ENCODE results near the gene TNRC18.
A peak's percentile ranks its signal among the peaks of the same experiment; 100 is the strongest.

Gene TNRC18

GRCh38 chr7:5403442-5403841, 20.2 kb downstream of the TNRC18 start:
- DNase-seq, result no peak

- no peak for DNase-seq
These were observed 25.9 kb downstream of the TNRC18 start for GRCh38 chr7:5397736-5398135.

GRCh38 chr7:5396999-5397663, 26.5 kb downstream of the TNRC18 start:
- peak; percentile 92 for DNase-seq

GRCh38 chr7:5396542-5396941, 27.1 kb downstream of the TNRC18 start:
- peak; percentile 75 for DNase-seq

- no peak for DNase-seq
These were observed 28.4 kb downstream of the TNRC18 start for GRCh38 chr7:5395246-5395645.

GRCh38 chr7:5394264-5395105, 29.1 kb downstream of the TNRC18 start:
- DNase-seq, result no peak

- no peak for DNase-seq
These were observed 29.9 kb downstream of the TNRC18 start for GRCh38 chr7:5393748-5394147.

GRCh38 chr7:5393328-5393727, 30.3 kb downstream of the TNRC18 start:
- no peak for DNase-seq

- DNase-seq, result no peak
These were observed 32.7 kb downstream of the TNRC18 start for GRCh38 chr7:5390918-5391317.

- no peak for DNase-seq
These were observed 34.7 kb downstream of the TNRC18 start for GRCh38 chr7:5388905-5389433.

GRCh38 chr7:5388273-5388901, 35.2 kb downstream of the TNRC18 start:
- DNase-seq, result no peak

GRCh38 chr7:5387711-5388245, 35.9 kb downstream of the TNRC18 start:
- DNase-seq, result no peak

- DNase-seq, result no peak
These were observed 39.0 kb downstream of the TNRC18 start for GRCh38 chr7:5384618-5385017.

GRCh38 chr7:5383314-5384098, 40.1 kb downstream of the TNRC18 start:
- DNase-seq, result no peak

GRCh38 chr7:5382281-5382892, 41.2 kb downstream of the TNRC18 start:
- DNase-seq, result no peak

- no peak for DNase-seq
These were observed 42.4 kb downstream of the TNRC18 start for GRCh38 chr7:5381071-5381772.

GRCh38 chr7:5380350-5381070, 43.1 kb downstream of the TNRC18 start:
- no peak for DNase-seq

GRCh38 chr7:5379546-5379945, 44.1 kb downstream of the TNRC18 start:
- no peak for DNase-seq

GRCh38 chr7:5377816-5378215, 45.8 kb downstream of the TNRC18 start:
- DNase-seq, result no peak

GRCh38 chr7:5377279-5377678, 46.4 kb downstream of the TNRC18 start:
- no peak for DNase-seq

- no peak for DNase-seq
These were observed 47.7 kb downstream of the TNRC18 start for GRCh38 chr7:5375925-5376324.
